A673 (cell line): ENCODE data around the gene ADO. TPM values are rescaled to one million over a fixed set of nuclear protein-coding genes. Genes with fewer than 3 reads are reported as not detected.
A peak's percentile ranks its signal among the peaks of the same experiment; 100 is the strongest.

Experiments used
- BruUV-seq: library from RNA; stranded (reverse); fragments of 400-500 nt; replicated peaks from 2 replicates; lab custom pipeline; 2021; lab: Mats Ljungman, UMichigan
- CTCF ChIA-PET: fragments of 300-600 bp; sonication (Branson Sonifier 250); formaldehyde crosslinking; loops from one replicate; lab custom pipeline; 2022; ENCODE audit warnings: antibody characterized with exemption; lab: Charles Lee
- POLR2A ChIA-PET: fragments of 300-600 bp; sonication (Branson Sonifier 250); formaldehyde crosslinking; loops from one replicate; lab custom pipeline; 2022; ENCODE audit warnings: antibody characterized with exemption; ENCODE audit not compliant: low non-redundant PET; lab: Charles Lee
- DNase-seq: peaks from one replicate; pipeline ENCODE4 v3.0.0-alpha.2; 2015; ENCODE audit warnings: low spot score
- H3K27ac ChIP-seq: fragments of 200-600 bp; sonication (generic); 2 replicates; pipeline ENCODE4 v1.5.1; 2016; ENCODE audit warnings: mixed run types, low read depth, mild to moderate bottlenecking, mixed read lengths, antibody characterized with exemption, low read length; ENCODE audit not compliant: poor library complexity, severe bottlenecking
- H3K27me3 ChIP-seq: fragments of 200-600 bp; sonication (generic); replicated peaks from 2 replicates; pipeline ENCODE4 v1.6.1; 2017; ENCODE audit warnings: mixed run types, low read depth, mild to moderate bottlenecking, mixed read lengths, antibody characterized with exemption, low read length; ENCODE audit not compliant: insufficient read depth, poor library complexity
- H3K36me3 ChIP-seq: fragments of 200-600 bp; sonication (generic); 2 replicates; pipeline ENCODE4 v1.6.1; 2016; ENCODE audit warnings: mixed run types, mild to moderate bottlenecking, mixed read lengths, antibody characterized with exemption, low read length; ENCODE audit not compliant: insufficient read depth, poor library complexity, severe bottlenecking
- H3K4me1 ChIP-seq: fragments of 200-600 bp; sonication (generic); 2 replicates; pipeline ENCODE4 v1.6.1; 2017; ENCODE audit warnings: mixed run types, mild to moderate bottlenecking, mixed read lengths, antibody characterized with exemption, low read length; ENCODE audit not compliant: insufficient read depth, poor library complexity, severe bottlenecking
- H3K4me3 ChIP-seq: fragments of 200-600 bp; sonication (generic); 2 replicates; pipeline ENCODE4 v1.5.1; 2016; ENCODE audit warnings: low read depth, mixed run types, mild to moderate bottlenecking, mixed read lengths, low read length; ENCODE audit not compliant: poor library complexity, severe bottlenecking
- H3K9me3 ChIP-seq: fragments of 200-600 bp; sonication (generic); 2 replicates; pipeline ENCODE4 v1.6.1; 2016; ENCODE audit warnings: mixed run types, low read depth, mild to moderate bottlenecking, mixed read lengths, antibody characterized with exemption, low read length; ENCODE audit not compliant: poor library complexity, severe bottlenecking
- EZH2 ChIP-seq: fragments of 200-600 bp; sonication (generic); IDR thresholded peaks from 2 replicates; pipeline ENCODE4 v1.6.1; 2017; ENCODE audit warnings: borderline replicate concordance, low read depth, mild to moderate bottlenecking, mixed read lengths, antibody characterized with exemption, low read length; ENCODE audit not compliant: poor library complexity, severe bottlenecking
- intact Hi-C: fragments of 100-400 bp; cut with micrococcal nuclease; formaldehyde crosslinking; loops from one replicate; pipeline ENCODE4 v1.10.0; 2022; ENCODE audit not compliant: unreplicated experiment
- total RNA-seq: library from RNA; stranded (reverse); gene quantifications from 2 replicates; pipeline ENCODE4 v1.2.3, GENCODE V29; 2021
- TF ChIP-seq, protein P1 (sequence below): fragments of 300-800, 200-600 bp; sonication (generic); conservative IDR thresholded peaks from 2 replicates; pipeline ENCODE4 v1.5.1; 2017; ENCODE audit warnings: low read depth, mild to moderate bottlenecking, antibody characterized with exemption, low read length, moderate library complexity, mixed read lengths

The ADO gene
- total RNA-seq, 1 experiment from 2014 or later: 38.4 TPM

- intact Hi-C loops: loop anchor here (2.0 to 10.0 kb wide), 7 partner anchors 123 to 551 kb away; partner anchors contain the start of genes NRBF2 and RTKN2
- no peak for TF ChIP-seq EZH2
- TF ChIP-seq, protein P1, sequence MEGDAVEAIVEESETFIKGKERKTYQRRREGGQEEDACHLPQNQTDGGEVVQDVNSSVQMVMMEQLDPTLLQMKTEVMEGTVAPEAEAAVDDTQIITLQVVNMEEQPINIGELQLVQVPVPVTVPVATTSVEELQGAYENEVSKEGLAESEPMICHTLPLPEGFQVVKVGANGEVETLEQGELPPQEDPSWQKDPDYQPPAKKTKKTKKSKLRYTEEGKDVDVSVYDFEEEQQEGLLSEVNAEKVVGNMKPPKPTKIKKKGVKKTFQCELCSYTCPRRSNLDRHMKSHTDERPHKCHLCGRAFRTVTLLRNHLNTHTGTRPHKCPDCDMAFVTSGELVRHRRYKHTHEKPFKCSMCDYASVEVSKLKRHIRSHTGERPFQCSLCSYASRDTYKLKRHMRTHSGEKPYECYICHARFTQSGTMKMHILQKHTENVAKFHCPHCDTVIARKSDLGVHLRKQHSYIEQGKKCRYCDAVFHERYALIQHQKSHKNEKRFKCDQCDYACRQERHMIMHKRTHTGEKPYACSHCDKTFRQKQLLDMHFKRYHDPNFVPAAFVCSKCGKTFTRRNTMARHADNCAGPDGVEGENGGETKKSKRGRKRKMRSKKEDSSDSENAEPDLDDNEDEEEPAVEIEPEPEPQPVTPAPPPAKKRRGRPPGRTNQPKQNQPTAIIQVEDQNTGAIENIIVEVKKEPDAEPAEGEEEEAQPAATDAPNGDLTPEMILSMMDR: no peak
- H3K27me3 ChIP-seq: peaks cover 5% of the 10 kb centered on the region
- BruUV-seq: TSS peak; percentile 84
- no peaks in the 10 kb centered on the region for H3K9me3 ChIP-seq
- ChIA-PET CTCF (no interaction called here), POLR2A (interaction anchor here (0.6 to 0.8 kb wide), 3 partner anchors 37 to 1160 kb away, joined by 3 to 16 read pairs (median 3); no protein-coding TSS in a partner anchor)
- H3K27ac ChIP-seq: peak overlapping the region; percentile 95
- DNase-seq: no peak
- peaks cover 10% of the 10 kb centered on the region for H3K4me1 ChIP-seq
- H3K4me3 ChIP-seq: peak overlapping the region; percentile 62
- H3K36me3 ChIP-seq: peaks cover 8% of the 10 kb centered on the region
Measured at GRCh38 chr10:62815381-62816075, 11.0 kb downstream of the ADO start.

- Histone ChIP-seq H3K4me1 (peaks cover 7% of the 10 kb centered on the region), H3K4me3 (peak overlapping the region; percentile 62), H3K36me3 (peaks cover 8% of the 10 kb centered on the region), H3K27me3 (peaks cover 5% of the 10 kb centered on the region), H3K27ac (peak overlapping the region; percentile 95), H3K9me3 (no peaks in the 10 kb centered on the region)
- ChIA-PET CTCF (no interaction called here), POLR2A (interaction anchor here (0.5 to 0.8 kb wide), 4 partner anchors 36 to 676 kb away, joined by 3 to 16 read pairs (median 4); no protein-coding TSS in a partner anchor)
- TF ChIP-seq, protein P1: no peak
- no peak for TF ChIP-seq EZH2
- intact Hi-C loops: loop anchor here (2.0 to 10.0 kb wide), 6 partner anchors 124 to 551 kb away; partner anchors contain the start of gene RTKN2
- DNase-seq: no peak
- BruUV-seq: no TSS peak
Measured at GRCh38 chr10:62816076-62816330, 11.5 kb downstream of the ADO start.

GRCh38 chr10:62816331-62817120, 12.0 kb downstream of the ADO start, which contains the start of gene EGR2:
TSS of gene EGR2 (minus strand) at chr10:62816366. CDS start at chr10:62816029, 337 bp downstream.
- no peak for TF ChIP-seq EZH2
- TF ChIP-seq, protein P1: no peak
- peak; percentile 97 for DNase-seq
- H3K27ac ChIP-seq: peak within 1 kb of the TSS; percentile 95
- ChIA-PET CTCF (interaction anchor here (0.7 to 1.3 kb wide), 2 partner anchors 206 to 268 kb away, joined by 3 read pairs; no protein-coding TSS in a partner anchor), POLR2A (interaction anchor here (0.5 to 0.8 kb wide), 4 partner anchors 36 to 676 kb away, joined by 3 to 16 read pairs (median 4); no protein-coding TSS in a partner anchor)
- H3K27me3 ChIP-seq: peaks cover 5% of the 10 kb centered on the region
- no peaks in the 10 kb centered on the region for H3K9me3 ChIP-seq
- no TSS peak for BruUV-seq
- H3K36me3 ChIP-seq: peaks cover 8% of the 10 kb centered on the region
- intact Hi-C loops: loop anchor here (2.0 to 10.0 kb wide), 6 partner anchors 124 to 552 kb away; partner anchors contain the start of gene RTKN2
- peaks cover 7% of the 10 kb centered on the region for H3K4me1 ChIP-seq
- H3K4me3 ChIP-seq: peak within 1 kb of the TSS; percentile 62
